CD4-positive, alpha-beta T cell treated with Interleukin-6 at 100 ng/mL for 8 hours (primary cell): ENCODE measurements around the gene TBC1D2B.

Source experiments
- DNase-seq: peaks from one replicate; pipeline ENCODE4 v3.0.0-alpha.2; 2020; ENCODE audit warnings: mixed read lengths, low spot score

TBC1D2B gene

GRCh38 chr15:78072080-78072892 is 5.2 kb downstream of the TBC1D2B start:
- DNase-seq: peak; percentile 49

GRCh38 chr15:78071383-78071782 is 6.1 kb downstream of the TBC1D2B start:
- DNase-seq: no peak

- peak; percentile 51 for DNase-seq
Measured at GRCh38 chr15:78070049-78070700, 7.3 kb downstream of the TBC1D2B start.

GRCh38 chr15:78069462-78070029 is 8.0 kb downstream of the TBC1D2B start:
- no peak for DNase-seq

- DNase-seq: no peak
Measured at GRCh38 chr15:78069052-78069414, 8.5 kb downstream of the TBC1D2B start.

- no peak for DNase-seq
Measured at GRCh38 chr15:78067328-78068228, 9.9 kb downstream of the TBC1D2B start.

GRCh38 chr15:78065973-78066946 is 11.3 kb downstream of the TBC1D2B start:
- DNase-seq: no peak

GRCh38 chr15:78065284-78065872 is 12.1 kb downstream of the TBC1D2B start:
- DNase-seq: no peak

GRCh38 chr15:78064544-78064943 is 13.0 kb downstream of the TBC1D2B start:
- DNase-seq: no peak

- DNase-seq: no peak
Measured at GRCh38 chr15:78063970-78064385, 13.5 kb downstream of the TBC1D2B start.

- no peak for DNase-seq
Measured at GRCh38 chr15:78063217-78063616, 14.3 kb downstream of the TBC1D2B start.

- peak; percentile 46 for DNase-seq
Measured at GRCh38 chr15:78061963-78062427, 15.5 kb downstream of the TBC1D2B start.

GRCh38 chr15:78060232-78060631 is 17.3 kb downstream of the TBC1D2B start:
- no peak for DNase-seq

- DNase-seq: no peak
Measured at GRCh38 chr15:78059110-78059839, 18.2 kb downstream of the TBC1D2B start.

GRCh38 chr15:78058401-78058935 is 19.0 kb downstream of the TBC1D2B start:
- DNase-seq: no peak

GRCh38 chr15:78057803-78058202 is 19.7 kb downstream of the TBC1D2B start:
- DNase-seq: no peak

- DNase-seq: no peak
Measured at GRCh38 chr15:78056714-78057269, 20.7 kb downstream of the TBC1D2B start.

GRCh38 chr15:78055919-78056713 is 21.4 kb downstream of the TBC1D2B start:
- no peak for DNase-seq
